SU-DHL-6 (cell line): ENCODE measurements around the gene SLC12A8.

Experiments
- H2AFZ ChIP-seq: fragments of 200-600 bp; sonication (generic); 2 replicates; pipeline ENCODE4 v1.6.1; 2014; ENCODE audit warnings: low read depth, mild to moderate bottlenecking, moderate library complexity, mixed read lengths, antibody characterized with exemption, low read length; ENCODE audit not compliant: severe bottlenecking
- H3F3A ChIP-seq: fragments of 200-600 bp; shearing (Covaris generic); 2 replicates; pipeline ENCODE4 v1.6.0; 2016; ENCODE audit warnings: antibody characterized with exemption, mild to moderate bottlenecking; ENCODE audit not compliant: insufficient read depth
- H3K27ac ChIP-seq: fragments of 200-600 bp; sonication (generic); 2 replicates; pipeline ENCODE4 v1.5.1; 2016; ENCODE audit warnings: low read depth, mild to moderate bottlenecking, low read length, moderate library complexity, mixed read lengths
- H3K27me3 ChIP-seq: fragments of 200-600 bp; sonication (generic), shearing (Covaris generic); 2 replicates; pipeline ENCODE4 v1.6.0; 2014; ENCODE audit warnings: mild to moderate bottlenecking, low read length
- H3K36me3 ChIP-seq: fragments of 200-600 bp; sonication (generic); 2 replicates; pipeline ENCODE4 v1.6.1; 2014; ENCODE audit warnings: mild to moderate bottlenecking, low read length, mixed read lengths
- H3K4me2 ChIP-seq: fragments of 300-600, 200-600 bp; shearing (Covaris generic), sonication (generic); 2 replicates; pipeline ENCODE4 v1.6.0; 2014; ENCODE audit warnings: low read length, low read depth, mild to moderate bottlenecking; ENCODE audit not compliant: poor library complexity, severe bottlenecking
- H3K4me3 ChIP-seq: fragments of 200-600 bp; sonication (generic); 2 replicates; pipeline ENCODE4 v1.5.1; 2014; ENCODE audit warnings: antibody characterized with exemption, low read length, mild to moderate bottlenecking, mixed read lengths; ENCODE audit not compliant: insufficient read depth, poor library complexity, severe bottlenecking
- H3K79me2 ChIP-seq: fragments of 200-600 bp; sonication (generic); 2 replicates; pipeline ENCODE4 v1.6.1; 2014; ENCODE audit warnings: mild to moderate bottlenecking, low read length, moderate library complexity; ENCODE audit not compliant: insufficient read depth
- H3K9ac ChIP-seq: fragments of 200-600 bp; sonication (generic); 2 replicates; pipeline ENCODE4 v1.7.0; 2014; ENCODE audit warnings: mild to moderate bottlenecking, low read length
- H3K9me2 ChIP-seq: fragments of 200-600 bp; sonication (generic); replicated peaks from 2 replicates; pipeline ENCODE4 v1.6.1; 2014; ENCODE audit warnings: low read length; ENCODE audit not compliant: insufficient read depth
- H3K9me3 ChIP-seq: fragments of 200-600 bp; sonication (generic); 2 replicates; pipeline ENCODE4 v1.6.1; 2014; ENCODE audit warnings: low read length, mixed read lengths; ENCODE audit not compliant: insufficient read depth
- H4K20me1 ChIP-seq: fragments of 200-600 bp; sonication (generic); 2 replicates; pipeline ENCODE4 v1.6.1; 2014; ENCODE audit warnings: low read depth, mild to moderate bottlenecking, antibody characterized with exemption, low read length, moderate library complexity, mixed read lengths
- EZH2phosphoT487 ChIP-seq: fragments of 200-600 bp; sonication (generic), shearing (Covaris generic); conservative IDR thresholded peaks from 2 replicates; pipeline ENCODE4 v1.6.1; 2018; ENCODE audit warnings: mild to moderate bottlenecking, antibody characterized with exemption, low read length, moderate library complexity, mixed read lengths
- TF ChIP-seq, protein P1 (sequence below): fragments of 200-600 bp; sonication (generic); IDR thresholded peaks from one replicate; pipeline ENCODE4 v1.5.1; 2017; ENCODE audit warnings: antibody characterized with exemption, mild to moderate bottlenecking, low read length, moderate library complexity; ENCODE audit not compliant: insufficient read depth, poor library complexity, severe bottlenecking

SLC12A8 gene

DNA sequence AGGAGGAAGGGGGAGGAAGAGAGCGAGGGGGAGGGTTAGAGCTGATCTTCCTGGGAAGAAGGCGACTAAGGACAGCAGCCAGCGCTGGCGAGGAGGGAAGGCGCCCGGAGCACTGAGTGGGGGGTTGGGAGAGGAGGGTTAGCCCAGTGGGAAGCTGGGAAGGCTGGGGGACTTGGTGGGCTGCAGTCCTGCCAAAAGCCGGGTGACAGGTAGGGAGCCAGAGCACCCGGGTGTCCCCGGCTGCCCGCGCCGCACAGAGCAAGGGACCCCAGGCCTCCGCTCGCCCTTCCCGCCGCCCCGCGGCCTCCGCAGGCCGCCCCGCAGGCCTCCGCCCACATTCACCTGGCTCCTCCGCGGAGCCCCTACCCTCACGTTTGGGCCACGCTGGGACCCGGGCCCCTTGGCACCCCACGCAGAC, 448 bp downstream of the SLC12A8 start:
- Histone ChIP-seq H3K4me2 (no peak overlapping the region), H3K36me3 (no peaks in the 10 kb centered on the region), H3K9me3 (no peaks in the 10 kb centered on the region), H3K27me3 (no peaks in the 10 kb centered on the region), H3F3A (no peaks in the 10 kb centered on the region), H2AFZ (no peak overlapping the region), H3K27ac (no peak overlapping the region), H3K9me2 (no peaks in the 10 kb centered on the region), H4K20me1 (no peaks in the 10 kb centered on the region), H3K4me3 (no peak overlapping the region), H3K9ac (no peak overlapping the region), H3K79me2 (no peaks in the 10 kb centered on the region)
- TF ChIP-seq, protein P1, sequence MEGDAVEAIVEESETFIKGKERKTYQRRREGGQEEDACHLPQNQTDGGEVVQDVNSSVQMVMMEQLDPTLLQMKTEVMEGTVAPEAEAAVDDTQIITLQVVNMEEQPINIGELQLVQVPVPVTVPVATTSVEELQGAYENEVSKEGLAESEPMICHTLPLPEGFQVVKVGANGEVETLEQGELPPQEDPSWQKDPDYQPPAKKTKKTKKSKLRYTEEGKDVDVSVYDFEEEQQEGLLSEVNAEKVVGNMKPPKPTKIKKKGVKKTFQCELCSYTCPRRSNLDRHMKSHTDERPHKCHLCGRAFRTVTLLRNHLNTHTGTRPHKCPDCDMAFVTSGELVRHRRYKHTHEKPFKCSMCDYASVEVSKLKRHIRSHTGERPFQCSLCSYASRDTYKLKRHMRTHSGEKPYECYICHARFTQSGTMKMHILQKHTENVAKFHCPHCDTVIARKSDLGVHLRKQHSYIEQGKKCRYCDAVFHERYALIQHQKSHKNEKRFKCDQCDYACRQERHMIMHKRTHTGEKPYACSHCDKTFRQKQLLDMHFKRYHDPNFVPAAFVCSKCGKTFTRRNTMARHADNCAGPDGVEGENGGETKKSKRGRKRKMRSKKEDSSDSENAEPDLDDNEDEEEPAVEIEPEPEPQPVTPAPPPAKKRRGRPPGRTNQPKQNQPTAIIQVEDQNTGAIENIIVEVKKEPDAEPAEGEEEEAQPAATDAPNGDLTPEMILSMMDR = no peak
- TF ChIP-seq EZH2phosphoT487 = no peak

DNA sequence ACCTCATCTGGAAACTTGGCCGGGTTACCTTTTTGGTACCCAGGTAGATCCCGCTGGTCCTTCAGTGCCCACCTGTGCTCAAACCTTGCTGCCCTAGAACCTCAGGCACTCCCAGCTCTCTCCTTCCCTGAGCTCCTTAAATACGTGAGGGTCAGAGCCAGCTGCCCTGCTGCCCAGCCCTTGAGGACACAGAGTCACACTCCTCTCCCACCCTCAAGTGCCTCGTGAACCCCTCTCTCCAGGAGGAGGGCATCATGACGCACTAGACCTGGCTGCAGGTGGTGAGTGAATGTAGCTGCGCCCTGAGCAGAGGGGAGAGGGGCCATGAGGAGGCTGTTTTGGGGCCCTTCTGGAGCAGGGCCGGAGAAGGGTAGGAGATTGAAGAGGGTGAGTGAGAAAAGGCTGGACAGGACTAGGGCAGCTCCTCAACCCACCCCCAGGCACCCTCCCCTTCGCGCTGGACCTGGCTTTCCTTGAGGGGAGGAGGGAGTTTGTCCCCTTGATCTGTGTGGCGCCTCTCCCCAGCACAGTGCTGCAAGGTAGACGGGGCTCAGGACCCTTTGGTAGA, 941 bp downstream of the SLC12A8 start:
- Histone ChIP-seq H3K4me2 (no peak overlapping the region), H3F3A (no peaks in the 10 kb centered on the region), H3K79me2 (no peaks in the 10 kb centered on the region), H3K9ac (no peak overlapping the region), H3K36me3 (no peaks in the 10 kb centered on the region), H3K9me2 (no peaks in the 10 kb centered on the region), H3K9me3 (no peaks in the 10 kb centered on the region), H3K27me3 (no peaks in the 10 kb centered on the region), H3K4me3 (no peak overlapping the region), H3K27ac (no peak overlapping the region), H4K20me1 (no peaks in the 10 kb centered on the region), H2AFZ (no peak overlapping the region)
- TF ChIP-seq, protein P1 = no peak
- TF ChIP-seq EZH2phosphoT487 = no peak

DNA sequence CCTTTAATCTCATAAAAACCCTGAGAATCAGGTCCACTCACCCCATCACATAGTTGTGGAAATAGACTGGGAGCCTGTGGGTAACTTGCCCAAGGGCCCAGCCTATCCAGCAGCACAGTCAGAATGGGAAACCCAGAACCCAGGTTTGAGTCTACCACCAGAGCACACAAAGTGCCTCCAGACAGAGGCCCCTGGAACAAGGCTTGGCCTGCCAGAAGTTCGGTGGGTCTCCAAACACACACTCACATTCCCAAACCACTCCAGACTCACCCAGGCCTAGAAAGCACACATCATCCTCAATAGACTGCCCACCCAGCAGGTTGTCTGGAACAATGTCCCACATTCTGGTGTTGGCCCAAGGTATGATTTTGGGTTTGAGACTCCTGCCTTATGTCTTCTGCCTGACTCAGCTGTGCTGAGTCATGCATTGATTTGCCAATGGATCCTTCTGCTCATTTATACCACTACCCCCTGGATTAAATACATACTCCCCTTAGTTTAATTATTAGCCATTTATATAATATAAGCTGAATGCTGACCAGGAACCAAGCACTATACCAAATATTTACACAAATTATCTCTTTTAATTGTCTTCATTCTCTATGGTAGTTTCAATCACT, 4.5 kb downstream of the SLC12A8 start:
- no peak for TF ChIP-seq EZH2phosphoT487
- TF ChIP-seq, protein P1 = no peak
- Histone ChIP-seq H3K27ac (no peak overlapping the region), H3K9me3 (no peaks in the 10 kb centered on the region), H2AFZ (no peak overlapping the region), H3K27me3 (no peaks in the 10 kb centered on the region), H3F3A (no peaks in the 10 kb centered on the region), H3K79me2 (no peaks in the 10 kb centered on the region), H3K4me2 (no peak overlapping the region), H3K36me3 (no peaks in the 10 kb centered on the region), H3K9me2 (no peaks in the 10 kb centered on the region), H3K4me3 (no peak overlapping the region), H3K9ac (no peak overlapping the region), H4K20me1 (no peaks in the 10 kb centered on the region)
